NCI-H2171 (cell line): ENCODE measurements around the gene PTCD2.
A peak's percentile ranks its signal among the peaks of the same experiment; 100 is the strongest.

Experiments used
- DNase-seq: peaks from one replicate; lab custom pipeline; 2025; lab: John Stamatoyannopoulos, UW

PTCD2 gene

GRCh38 chr5:72346398-72346797 is 26.2 kb downstream of the PTCD2 start:
- no peak for DNase-seq

- DNase-seq = no peak
Observed at GRCh38 chr5:72347801-72348308, 27.7 kb downstream of the PTCD2 start.

DNA sequence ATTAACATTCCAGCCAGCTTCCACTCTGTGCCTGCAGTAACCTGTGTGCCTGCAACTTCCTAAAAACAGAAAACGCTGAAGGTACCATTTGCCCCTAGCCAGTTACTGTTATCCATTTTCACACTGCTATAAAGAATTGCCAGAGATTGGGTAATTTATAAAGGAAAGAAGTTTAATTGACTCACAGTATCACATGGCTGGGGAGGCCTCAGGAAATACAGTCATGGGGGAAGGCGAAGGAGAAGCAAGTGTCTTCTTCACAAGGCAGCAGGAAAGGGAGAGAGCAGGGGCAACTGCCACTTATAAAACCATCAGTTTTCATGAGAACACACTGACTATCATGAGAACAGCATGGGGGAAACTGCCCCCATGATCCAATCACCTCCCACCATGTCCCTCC is 31.2 kb downstream of the PTCD2 start:
- no peak for DNase-seq

DNA sequence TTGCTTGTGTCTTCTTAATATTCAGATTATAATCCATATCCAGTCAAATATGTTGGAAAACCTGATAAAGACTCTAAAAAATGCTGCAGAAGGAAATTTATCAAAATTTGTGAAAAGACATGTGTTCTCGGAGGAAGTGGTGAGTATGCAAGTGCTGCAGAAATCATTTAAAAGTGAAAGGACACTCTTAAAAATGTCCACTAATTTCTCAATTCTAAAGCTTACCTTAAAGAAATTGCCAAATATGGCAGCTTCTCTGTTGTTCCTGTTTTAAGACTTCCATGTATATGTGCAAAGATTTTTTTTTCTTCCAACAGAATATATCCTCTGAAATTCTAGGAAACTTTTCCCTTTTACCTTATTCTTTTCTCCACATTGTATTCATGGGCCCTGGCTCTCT is 32.4 kb downstream of the PTCD2 start:
- DNase-seq = no peak

DNA sequence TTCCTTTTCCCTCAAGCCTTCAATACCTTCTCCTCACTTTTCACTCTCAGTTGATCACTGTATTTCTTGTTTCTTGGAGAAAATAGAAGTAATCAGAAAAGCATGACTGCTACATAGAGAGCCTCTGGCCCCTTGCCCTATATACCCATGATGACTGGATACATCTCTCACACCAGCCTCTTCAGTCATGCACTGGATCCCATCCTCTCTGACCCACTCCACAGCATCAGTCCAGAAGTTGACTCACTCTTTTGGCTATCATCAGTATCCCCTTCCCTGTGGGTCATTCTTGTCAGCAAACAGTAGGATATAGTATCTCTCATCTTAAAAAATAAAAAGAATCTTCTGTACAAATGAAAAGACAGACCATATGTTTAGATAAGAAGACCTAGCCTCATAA is 32.9 kb downstream of the PTCD2 start:
- DNase-seq = no peak

GRCh38 chr5:72355706-72356299 is 35.6 kb downstream of the PTCD2 start:
- no peak for DNase-seq

DNA sequence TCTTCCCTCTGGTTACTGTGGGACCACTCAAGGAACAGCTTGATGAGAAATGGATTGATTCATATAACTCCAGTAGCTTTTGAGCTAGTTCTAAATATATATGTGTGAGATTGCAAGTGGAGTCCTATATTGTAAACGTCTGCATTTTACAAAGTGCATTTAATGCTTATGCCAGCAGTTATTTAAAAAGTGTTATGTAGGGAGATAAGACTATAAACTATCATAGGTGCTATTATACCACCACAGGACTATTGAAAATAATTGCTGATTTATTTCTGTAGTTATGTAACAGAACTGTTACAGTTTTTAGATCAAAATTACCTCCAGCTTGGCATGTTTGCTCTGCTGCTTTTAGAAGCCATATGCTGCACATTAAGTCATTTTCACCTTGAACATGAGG is 36.2 kb downstream of the PTCD2 start:
- no peak for DNase-seq

GRCh38 chr5:72358925-72359324 is 38.8 kb downstream of the PTCD2 start:
- no peak for DNase-seq

DNA sequence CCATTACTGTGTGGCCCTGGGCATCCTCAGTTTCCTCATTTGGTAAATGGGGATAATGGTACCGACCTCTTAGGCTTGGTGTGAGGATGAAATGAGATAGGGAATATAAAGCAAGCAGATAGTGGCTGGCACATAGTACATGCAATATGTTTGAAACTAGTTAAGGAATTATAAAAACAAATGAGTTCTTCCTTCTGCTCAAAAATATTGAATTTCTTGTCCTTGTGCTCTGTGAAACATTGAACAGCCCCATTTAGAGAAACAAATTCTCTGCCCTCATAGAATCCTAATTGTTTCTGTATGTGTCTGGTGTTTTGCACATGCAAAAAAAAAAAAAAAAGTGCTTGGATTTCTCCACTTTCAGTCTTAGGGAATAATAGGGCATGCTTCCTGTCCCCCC is 39.7 kb downstream of the PTCD2 start:
- DNase-seq = no peak

- DNase-seq = no peak
Observed at GRCh38 chr5:72363166-72363802, 43.1 kb downstream of the PTCD2 start.

- no peak for DNase-seq
Observed at GRCh38 chr5:72364171-72364570, 44.0 kb downstream of the PTCD2 start.

- DNase-seq = no peak
Observed at GRCh38 chr5:72364951-72365350, 44.8 kb downstream of the PTCD2 start.

DNA sequence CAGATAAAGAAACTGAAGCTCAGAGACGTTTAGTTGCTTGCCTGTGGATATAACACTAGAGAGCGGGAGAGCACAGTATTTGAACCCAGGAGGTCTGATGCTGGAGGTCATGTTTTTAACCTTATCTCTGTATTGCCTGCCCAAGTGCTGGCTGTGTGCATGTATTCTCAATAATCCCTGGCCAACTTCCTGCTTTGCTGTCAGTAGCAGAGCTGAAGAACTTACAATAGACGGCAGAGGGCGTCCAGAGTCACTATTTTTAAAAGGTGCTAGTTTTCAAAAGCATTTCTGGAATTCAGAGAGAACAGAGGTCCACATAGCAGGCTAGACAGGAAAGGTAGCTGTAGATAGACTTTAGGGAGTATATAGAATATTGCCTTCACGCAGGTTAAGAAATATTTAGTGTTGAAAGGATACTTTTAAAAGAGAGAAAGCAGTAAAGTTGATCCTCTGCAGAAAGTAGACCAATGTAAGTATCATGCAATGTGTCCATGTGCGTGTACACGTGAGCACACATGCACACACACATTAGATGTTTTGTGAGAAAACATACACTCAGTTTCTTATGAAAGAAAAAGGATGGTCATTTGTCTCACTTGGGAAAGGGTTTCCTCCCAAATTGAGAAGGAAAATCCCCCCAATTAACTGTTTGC is 46.3 kb downstream of the PTCD2 start:
- DNase-seq = no peak

GRCh38 chr5:72368271-72368670 is 48.1 kb downstream of the PTCD2 start:
- DNase-seq = no peak

GRCh38 chr5:72369301-72369700 is 49.1 kb downstream of the PTCD2 start:
- DNase-seq = no peak

DNA sequence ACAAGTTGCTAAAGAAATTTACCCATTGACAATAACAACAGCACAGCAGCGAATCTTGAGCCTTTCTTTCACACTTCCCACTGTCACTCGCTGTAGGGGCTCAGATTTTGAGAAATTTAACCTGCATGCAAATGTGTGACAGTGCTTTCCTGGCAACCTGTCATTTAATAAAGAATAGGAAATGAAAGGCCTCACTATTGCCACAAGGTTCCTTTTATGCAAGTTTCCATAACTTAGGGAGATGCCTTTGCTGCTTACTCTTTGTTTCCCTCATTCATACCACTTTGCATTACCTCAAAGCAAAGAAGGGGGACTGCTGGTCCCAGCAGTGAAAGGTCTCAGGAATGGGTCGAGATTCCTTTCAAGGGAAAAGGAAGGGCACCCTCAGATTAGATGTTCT is 49.5 kb downstream of the PTCD2 start:
- no peak for DNase-seq

DNA sequence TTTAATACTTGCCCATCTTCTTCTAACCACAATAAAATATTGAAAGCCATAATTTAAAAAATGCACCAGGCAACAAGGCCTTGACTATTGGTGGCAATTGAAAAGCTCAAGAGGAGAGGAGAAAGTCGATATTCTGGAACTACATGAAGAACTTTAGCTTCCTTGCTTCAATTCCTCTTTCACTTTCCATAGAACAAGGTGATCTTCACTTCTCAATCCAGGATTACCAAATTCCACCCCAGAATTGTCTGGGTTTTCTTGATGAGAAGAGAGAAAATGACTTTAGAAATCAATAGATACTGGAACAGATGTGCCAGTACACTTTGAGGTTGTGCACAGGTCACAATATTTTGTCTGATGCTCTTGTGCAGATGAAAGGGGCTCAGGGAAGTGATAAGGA is 52.2 kb downstream of the PTCD2 start:
- no peak for DNase-seq

DNA sequence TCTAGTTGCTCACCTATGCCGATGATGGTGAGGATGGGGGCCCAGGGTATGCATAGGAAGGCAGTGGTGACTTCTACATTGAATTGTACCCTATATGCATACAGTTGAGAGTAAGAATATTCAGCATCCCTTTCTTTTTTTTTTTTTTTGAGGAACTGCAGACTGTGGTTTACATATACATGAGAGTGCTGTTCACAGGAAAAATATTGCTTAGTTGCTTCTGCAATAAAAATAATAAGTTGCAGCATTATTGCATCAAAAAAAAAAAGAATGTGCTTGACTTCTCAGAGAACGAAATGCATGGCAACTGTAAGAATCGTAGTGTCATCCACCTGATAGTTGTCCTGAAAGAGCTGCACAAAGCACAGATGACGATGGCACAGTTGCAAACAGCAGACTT is 52.8 kb downstream of the PTCD2 start:
- DNase-seq = no peak

DNA sequence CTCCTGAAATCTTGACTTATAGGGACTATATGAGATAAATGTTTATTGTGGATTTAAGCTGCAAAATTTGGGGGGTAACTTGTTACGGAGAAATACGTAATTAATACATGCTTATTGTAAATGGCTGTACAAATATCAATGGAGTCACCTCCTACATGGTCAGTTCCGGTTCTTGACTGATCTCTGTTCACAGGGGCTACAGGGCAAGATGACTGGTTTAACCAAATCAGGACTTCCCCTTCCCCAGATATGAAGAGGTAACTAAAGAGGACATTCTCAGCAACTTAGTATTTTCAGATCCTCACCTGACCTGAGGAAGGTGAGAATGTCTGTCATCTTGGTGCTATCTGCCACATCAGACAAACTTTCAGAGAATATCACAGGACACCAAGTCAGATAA is 54.7 kb downstream of the PTCD2 start:
- no peak for DNase-seq

DNA sequence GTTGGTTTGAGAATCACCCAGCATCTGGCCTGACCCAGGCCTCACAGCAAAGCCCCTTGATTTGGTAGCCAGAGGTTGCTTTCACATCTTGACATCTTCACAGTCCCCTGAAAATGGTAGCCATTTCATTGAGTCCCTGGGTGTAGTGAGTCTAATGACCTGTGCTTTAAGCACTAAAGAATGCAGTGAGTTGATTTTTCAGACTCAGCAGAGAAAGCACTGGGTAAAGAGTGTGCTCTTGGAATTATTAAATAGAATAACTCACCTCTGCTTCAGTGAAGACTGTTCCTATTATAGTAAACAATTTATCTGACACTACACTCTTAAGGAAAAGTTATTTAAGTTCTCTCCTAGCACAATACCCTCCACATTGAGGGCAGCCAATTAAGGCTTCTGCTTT is 56.2 kb downstream of the PTCD2 start:
- DNase-seq = no peak

DNA sequence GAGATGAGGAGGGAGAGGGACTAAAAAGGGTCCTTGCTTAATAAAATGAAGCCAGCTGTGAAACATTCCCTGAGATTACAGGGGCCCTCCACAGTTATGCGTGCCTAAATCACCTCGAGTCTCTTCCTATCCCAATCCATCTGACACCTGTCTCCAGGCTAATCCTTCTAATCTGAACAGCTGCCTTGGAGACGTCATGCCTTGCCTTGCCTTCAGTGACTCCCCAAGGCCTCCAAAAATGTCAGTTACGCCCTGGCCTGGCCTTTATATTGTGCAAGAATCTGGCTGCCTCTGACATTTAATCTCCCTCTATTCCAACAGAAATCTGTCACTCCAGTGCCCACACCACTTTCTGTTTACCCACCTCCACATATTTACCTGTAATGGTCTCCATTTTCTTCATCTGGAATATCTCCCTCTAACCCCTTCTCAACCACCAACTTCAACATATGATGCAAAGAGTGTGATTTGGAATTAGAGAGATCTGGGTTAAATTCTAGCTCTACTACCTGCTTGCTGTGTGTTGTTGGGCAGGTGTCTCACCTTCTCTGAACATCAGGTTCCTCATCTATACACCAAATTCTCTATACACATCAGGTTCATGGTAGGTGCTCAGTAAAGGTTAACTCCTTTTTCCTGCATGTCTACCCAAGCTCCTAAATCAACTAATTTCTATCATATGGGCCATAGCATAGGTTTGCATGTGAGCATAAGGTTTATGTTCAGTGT is 57.9 kb downstream of the PTCD2 start:
- no peak for DNase-seq

GRCh38 chr5:72378639-72379289 is 58.6 kb downstream of the PTCD2 start:
- DNase-seq = peak; percentile 70
